GM19324 (cell line): ENCODE results near the gene KCNIP2.
A peak's percentile ranks its signal among the peaks of the same experiment; 100 is the strongest.

Experiments
- ATAC-seq: cut with Tn5 transposase; IDR thresholded peaks from one replicate; pipeline ENCODE4 v1.9.1; 2021; ENCODE audit warnings: mild to moderate bottlenecking, moderate library complexity; ENCODE audit not compliant: unreplicated experiment, low FRiP score

The KCNIP2 gene

GRCh38 chr10:101843032-101844021 lies at the start of gene KCNIP2:
Gene KCNIP2 (minus strand): TSS chr10:101843800. CDS start chr10:101843568, 232 bp downstream.
- ATAC-seq: no peak

GRCh38 chr10:101892782-101893391 lies 49.3 kb upstream of the KCNIP2 start:
- ATAC-seq: no peak

GRCh38 chr10:101889256-101890210 lies 45.9 kb upstream of the KCNIP2 start:
- ATAC-seq: no peak

GRCh38 chr10:101888251-101888949 lies 44.8 kb upstream of the KCNIP2 start:
- no peak for ATAC-seq

GRCh38 chr10:101887775-101888174 lies 44.2 kb upstream of the KCNIP2 start:
- ATAC-seq: no peak

- ATAC-seq: no peak
These were observed 43.1 kb upstream of the KCNIP2 start for GRCh38 chr10:101886521-101887312.

GRCh38 chr10:101881036-101881774 lies 37.6 kb upstream of the KCNIP2 start:
- ATAC-seq: no peak

GRCh38 chr10:101880232-101880573 lies 36.6 kb upstream of the KCNIP2 start:
- ATAC-seq: no peak

- ATAC-seq: no peak
These were observed 36.0 kb upstream of the KCNIP2 start for GRCh38 chr10:101879456-101880231.

GRCh38 chr10:101878869-101879268 lies 35.3 kb upstream of the KCNIP2 start:
- no peak for ATAC-seq

- no peak for ATAC-seq
These were observed 31.6 kb upstream of the KCNIP2 start for GRCh38 chr10:101875068-101875688.

- no peak for ATAC-seq
These were observed 30.7 kb upstream of the KCNIP2 start for GRCh38 chr10:101874252-101874651.

- ATAC-seq: no peak
These were observed 24.3 kb upstream of the KCNIP2 start for GRCh38 chr10:101867931-101868330.

- peak; percentile 62 for ATAC-seq
These were observed 15.9 kb upstream of the KCNIP2 start for GRCh38 chr10:101859530-101859929.

GRCh38 chr10:101858723-101859500 lies 15.3 kb upstream of the KCNIP2 start:
- ATAC-seq: peak; percentile 64

GRCh38 chr10:101857802-101858476 lies 14.3 kb upstream of the KCNIP2 start:
- ATAC-seq: no peak
